Measurements from ENCODE around the gene B3GNT2. TPM values are rescaled to one million over a fixed set of nuclear protein-coding genes. Genes with fewer than 3 reads are reported as not detected.
A peak's percentile ranks its signal among the peaks of the same experiment; 100 is the strongest.

Gene B3GNT2
- total RNA-seq, 6 experiments from 2014 or later: 9.1 to 11.0 (median 9.9) TPM

DNA sequence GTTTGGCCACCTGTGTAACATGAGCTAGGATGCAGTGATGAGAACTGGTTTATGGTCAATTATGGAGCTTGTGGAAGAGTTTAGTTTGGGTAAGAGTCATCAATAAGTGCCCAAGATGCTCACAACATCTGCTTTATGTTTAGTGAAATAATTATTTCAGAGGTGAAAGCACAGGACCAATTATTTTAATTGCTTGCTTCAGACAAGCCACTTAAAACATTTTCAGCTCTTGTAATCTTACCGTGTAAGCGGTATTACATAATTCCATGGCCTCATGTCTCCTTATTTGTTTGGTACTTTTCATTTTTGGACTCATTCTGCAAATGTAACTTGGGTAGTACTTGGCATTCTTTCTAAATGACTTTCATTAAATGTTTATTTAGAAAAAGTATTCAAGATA is 5.4 kb downstream of the B3GNT2 start:
- H3K4me1 ChIP-seq: peaks cover 0 to 51% (median 16%) of the 10 kb centered on the region in 4 donors
- no peak overlapping the region for H3K27ac ChIP-seq
- intact Hi-C loops (cut with DNase I): no loop called here
- no peaks in the 10 kb centered on the region for H3K27me3 ChIP-seq
- DNase-seq: no peak
- WGBS (ENCODE audit: insufficient coverage, low coverage, low lambda C conversion rate, missing lambda C conversion rate): 11% methylated on average over 2 of the region's 2 CpGs
- H3K4me3 ChIP-seq: no peak overlapping the region
- no peak for ATAC-seq
- TF ChIP-seq POLR2A (IDR thresholded peaks at IDR 0.05): no peak
- TF ChIP-seq, protein P1, sequence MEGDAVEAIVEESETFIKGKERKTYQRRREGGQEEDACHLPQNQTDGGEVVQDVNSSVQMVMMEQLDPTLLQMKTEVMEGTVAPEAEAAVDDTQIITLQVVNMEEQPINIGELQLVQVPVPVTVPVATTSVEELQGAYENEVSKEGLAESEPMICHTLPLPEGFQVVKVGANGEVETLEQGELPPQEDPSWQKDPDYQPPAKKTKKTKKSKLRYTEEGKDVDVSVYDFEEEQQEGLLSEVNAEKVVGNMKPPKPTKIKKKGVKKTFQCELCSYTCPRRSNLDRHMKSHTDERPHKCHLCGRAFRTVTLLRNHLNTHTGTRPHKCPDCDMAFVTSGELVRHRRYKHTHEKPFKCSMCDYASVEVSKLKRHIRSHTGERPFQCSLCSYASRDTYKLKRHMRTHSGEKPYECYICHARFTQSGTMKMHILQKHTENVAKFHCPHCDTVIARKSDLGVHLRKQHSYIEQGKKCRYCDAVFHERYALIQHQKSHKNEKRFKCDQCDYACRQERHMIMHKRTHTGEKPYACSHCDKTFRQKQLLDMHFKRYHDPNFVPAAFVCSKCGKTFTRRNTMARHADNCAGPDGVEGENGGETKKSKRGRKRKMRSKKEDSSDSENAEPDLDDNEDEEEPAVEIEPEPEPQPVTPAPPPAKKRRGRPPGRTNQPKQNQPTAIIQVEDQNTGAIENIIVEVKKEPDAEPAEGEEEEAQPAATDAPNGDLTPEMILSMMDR (IDR thresholded peaks at IDR 0.05): no peak
- no peaks in the 10 kb centered on the region for H3K36me3 ChIP-seq
- no peaks in the 10 kb centered on the region for H3K9me3 ChIP-seq

DNA sequence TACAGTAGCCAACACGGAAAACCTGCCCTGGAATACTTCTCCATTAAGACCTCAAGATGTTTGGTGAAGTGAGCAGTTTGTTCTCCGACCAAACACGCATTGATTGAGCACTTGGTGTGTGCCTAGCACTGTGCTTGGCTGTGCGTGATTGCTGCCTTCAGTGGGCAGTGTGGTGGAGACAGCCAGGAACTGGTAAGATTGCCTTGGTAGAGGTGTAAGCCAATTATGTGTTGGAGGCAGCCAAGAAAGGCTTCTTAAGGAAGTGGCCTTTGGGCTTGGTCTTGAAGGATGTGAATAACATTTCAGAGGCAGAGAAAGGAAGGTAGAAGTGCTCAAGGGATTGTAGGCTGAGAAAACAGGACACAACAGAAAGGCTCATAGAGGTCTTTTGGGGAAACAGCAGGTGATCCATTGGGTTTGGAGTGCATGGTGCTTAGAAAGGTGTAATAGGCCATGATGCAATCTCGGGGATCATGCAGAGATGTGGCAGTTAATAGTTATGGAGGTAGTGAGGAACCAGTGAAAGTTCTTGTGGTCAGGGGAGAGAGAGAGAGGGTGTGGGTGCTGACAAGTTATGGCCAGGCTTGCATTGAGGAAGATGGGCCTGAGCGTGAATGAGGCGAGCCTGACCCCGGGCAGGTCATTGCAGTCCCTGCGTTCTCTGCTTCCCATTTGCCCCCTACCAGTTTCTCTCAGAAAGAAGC is 6.3 kb downstream of the B3GNT2 start:
- no peaks in the 10 kb centered on the region for H3K9me3 ChIP-seq
- TF ChIP-seq POLR2A (IDR thresholded peaks at IDR 0.05): no peak
- TF ChIP-seq, protein P1 (IDR thresholded peaks at IDR 0.05): no peak
- no peaks in the 10 kb centered on the region for H3K36me3 ChIP-seq
- H3K27me3 ChIP-seq: no peaks in the 10 kb centered on the region
- no peak overlapping the region for H3K4me3 ChIP-seq
- peaks cover 0 to 51% (median 16%) of the 10 kb centered on the region in 4 donors for H3K4me1 ChIP-seq
- H3K27ac ChIP-seq: no peak overlapping the region
- 74% methylated on average over 4 of the region's 9 CpGs for WGBS (ENCODE audit: insufficient coverage, low coverage, low lambda C conversion rate, missing lambda C conversion rate)
- ATAC-seq: peak in 1 of 4 donors; percentile 34
- intact Hi-C loops (cut with DNase I): no loop called here
- no peak for DNase-seq

DNA sequence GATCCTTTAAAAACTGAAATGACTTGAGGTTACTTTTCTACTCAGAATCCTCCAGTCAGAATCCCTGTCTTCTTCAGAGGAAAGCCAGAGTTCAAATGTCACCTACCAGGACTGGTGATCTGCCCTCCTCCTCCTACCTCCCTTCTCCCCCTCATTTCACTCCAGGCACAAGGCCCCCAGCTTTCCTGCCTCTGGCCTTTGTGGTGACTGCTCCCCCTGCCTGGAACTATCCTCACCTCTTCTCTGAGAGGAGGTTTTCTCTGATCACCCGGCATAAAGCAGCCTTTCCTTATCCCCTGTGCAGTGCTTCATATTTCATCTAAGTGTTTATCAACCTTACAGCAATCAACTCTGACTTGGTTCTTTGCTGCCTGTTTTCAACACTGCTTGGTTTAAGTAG is 6.8 kb downstream of the B3GNT2 start:
- 58% methylated on average over 1 of the region's 1 CpG for WGBS (ENCODE audit: insufficient coverage, low coverage, low lambda C conversion rate, missing lambda C conversion rate)
- intact Hi-C loops (cut with DNase I): no loop called here
- no peaks in the 10 kb centered on the region for H3K36me3 ChIP-seq

DNA sequence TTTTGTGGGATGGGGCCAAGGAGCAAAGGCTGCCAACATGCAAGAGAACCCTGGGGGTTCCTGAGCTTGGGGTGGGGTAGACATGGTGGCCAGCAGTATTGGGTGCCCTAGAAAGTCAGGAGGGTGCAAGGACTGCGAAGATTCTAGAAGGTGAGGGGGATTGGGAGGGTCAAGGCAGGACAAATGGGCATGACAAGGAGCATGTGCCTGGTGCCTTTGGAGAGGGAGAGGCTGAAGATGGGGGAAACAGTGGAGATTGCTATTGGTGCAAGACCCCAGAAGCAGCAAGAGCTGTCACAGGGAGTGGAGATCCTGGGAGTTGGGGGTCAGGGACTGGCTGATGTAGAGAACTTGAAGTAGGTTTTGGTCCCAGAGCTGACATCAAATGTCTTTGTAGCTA is 7.5 kb downstream of the B3GNT2 start:
- no peak for DNase-seq
- no CpG with 5 or more reads among the region's 1 CpG for WGBS (ENCODE audit: insufficient coverage, low coverage, low lambda C conversion rate, missing lambda C conversion rate)
- Histone ChIP-seq H3K36me3 (no peaks in the 10 kb centered on the region), H3K4me3 (no peak overlapping the region), H3K27ac (no peak overlapping the region), H3K27me3 (no peaks in the 10 kb centered on the region), H3K4me1 (peaks cover 0 to 43% (median 12%) of the 10 kb centered on the region in 4 donors), H3K9me3 (no peaks in the 10 kb centered on the region)
- no peak for ATAC-seq
- TF ChIP-seq POLR2A (IDR thresholded peaks at IDR 0.05): no peak
- TF ChIP-seq, protein P1 (IDR thresholded peaks at IDR 0.05): no peak
- intact Hi-C loops (cut with DNase I): no loop called here

More for the DNA sequence above, 6.8 kb downstream of the B3GNT2 start:
- DNase-seq (no peak), ATAC-seq (no peak)
- H3K9me3 ChIP-seq: no peaks in the 10 kb centered on the region
- H3K4me1 ChIP-seq: peaks cover 0 to 50% (median 16%) of the 10 kb centered on the region in 4 donors
- H3K4me3 ChIP-seq: no peak overlapping the region
- no peaks in the 10 kb centered on the region for H3K27me3 ChIP-seq
- TF ChIP-seq POLR2A (IDR thresholded peaks at IDR 0.05): no peak
- TF ChIP-seq, protein P1 (IDR thresholded peaks at IDR 0.05): no peak
- no peak overlapping the region for H3K27ac ChIP-seq
